ENCODE measurements around the gene ZSCAN4.

- TF ChIP-seq, protein P1, sequence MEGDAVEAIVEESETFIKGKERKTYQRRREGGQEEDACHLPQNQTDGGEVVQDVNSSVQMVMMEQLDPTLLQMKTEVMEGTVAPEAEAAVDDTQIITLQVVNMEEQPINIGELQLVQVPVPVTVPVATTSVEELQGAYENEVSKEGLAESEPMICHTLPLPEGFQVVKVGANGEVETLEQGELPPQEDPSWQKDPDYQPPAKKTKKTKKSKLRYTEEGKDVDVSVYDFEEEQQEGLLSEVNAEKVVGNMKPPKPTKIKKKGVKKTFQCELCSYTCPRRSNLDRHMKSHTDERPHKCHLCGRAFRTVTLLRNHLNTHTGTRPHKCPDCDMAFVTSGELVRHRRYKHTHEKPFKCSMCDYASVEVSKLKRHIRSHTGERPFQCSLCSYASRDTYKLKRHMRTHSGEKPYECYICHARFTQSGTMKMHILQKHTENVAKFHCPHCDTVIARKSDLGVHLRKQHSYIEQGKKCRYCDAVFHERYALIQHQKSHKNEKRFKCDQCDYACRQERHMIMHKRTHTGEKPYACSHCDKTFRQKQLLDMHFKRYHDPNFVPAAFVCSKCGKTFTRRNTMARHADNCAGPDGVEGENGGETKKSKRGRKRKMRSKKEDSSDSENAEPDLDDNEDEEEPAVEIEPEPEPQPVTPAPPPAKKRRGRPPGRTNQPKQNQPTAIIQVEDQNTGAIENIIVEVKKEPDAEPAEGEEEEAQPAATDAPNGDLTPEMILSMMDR (IDR thresholded peaks at IDR 0.05), result no peak
- TF ChIP-seq POLR2A (IDR thresholded peaks at IDR 0.05), result no peak
These were observed 19.5 kb downstream of the ZSCAN4 start for GRCh38 chr19:57688011-57688763.

Measured in stomach (tissue), 4 donors.